Ishikawa (cell line): ENCODE results near the gene NTM.

Experiments
- CEBPB ChIP-seq: IDR thresholded peaks from 2 replicates; pipeline ENCODE4 v1.6.1; 2012
- CREB1 ChIP-seq: IDR thresholded peaks from 2 replicates; pipeline ENCODE4 v1.6.1; 2012; ENCODE audit warnings: low read depth
- EGR1 ChIP-seq: IDR thresholded peaks from 2 replicates; pipeline ENCODE4 v1.6.1; 2012
- EP300 ChIP-seq: IDR thresholded peaks from 2 replicates; pipeline ENCODE4 v1.6.1; 2012; ENCODE audit warnings: borderline replicate concordance
- RAD21 ChIP-seq: IDR thresholded peaks from 2 replicates; pipeline ENCODE4 v1.6.1; 2012; ENCODE audit warnings: low read depth
- TAF1 ChIP-seq: IDR thresholded peaks from 2 replicates; pipeline ENCODE4 v1.6.1; 2012; ENCODE audit warnings: low read depth, mild to moderate bottlenecking
- TCF12 ChIP-seq: IDR thresholded peaks from 2 replicates; pipeline ENCODE4 v1.6.1; 2012; ENCODE audit warnings: low read depth
- TEAD4 ChIP-seq: IDR thresholded peaks from 2 replicates; pipeline ENCODE4 v1.6.1; 2012
- YY1 ChIP-seq: IDR thresholded peaks from 2 replicates; pipeline ENCODE4 v1.6.1; 2012; ENCODE audit warnings: low read depth
- ZBTB7A ChIP-seq: IDR thresholded peaks from 2 replicates; pipeline ENCODE4 v1.6.1; 2012; ENCODE audit warnings: low read depth
- TF ChIP-seq, protein P1 (sequence below): IDR thresholded peaks from 2 replicates; pipeline ENCODE4 v1.6.1; 2012
- TF ChIP-seq, protein P2 (sequence below): IDR thresholded peaks from 2 replicates; pipeline ENCODE4 v1.6.1; 2012
- TF ChIP-seq, protein P3 (sequence below): IDR thresholded peaks from 2 replicates; pipeline ENCODE4 v1.6.1; 2012; ENCODE audit warnings: low read depth, mild to moderate bottlenecking

DNA sequence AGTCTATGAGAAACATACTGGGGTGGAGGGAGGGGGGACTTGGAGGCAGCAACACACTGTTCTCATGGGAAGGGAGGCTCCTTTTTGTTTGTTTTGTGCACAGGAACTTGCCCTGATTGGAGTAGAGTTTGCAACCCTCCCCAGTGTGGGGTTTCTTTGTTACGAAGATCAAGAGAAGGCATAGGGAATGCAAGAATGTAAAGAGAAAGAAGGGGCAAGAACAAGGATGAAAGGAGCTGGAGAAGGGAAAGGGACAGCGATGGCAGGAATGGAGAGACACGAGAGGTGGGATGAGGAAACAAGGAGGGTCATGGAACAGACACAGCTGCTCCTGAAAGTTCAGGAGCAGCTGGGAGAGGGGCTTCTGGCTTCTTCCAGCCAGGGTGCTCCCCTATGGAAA, 611.7 kb downstream of the NTM start:
- TF ChIP-seq, protein P1, sequence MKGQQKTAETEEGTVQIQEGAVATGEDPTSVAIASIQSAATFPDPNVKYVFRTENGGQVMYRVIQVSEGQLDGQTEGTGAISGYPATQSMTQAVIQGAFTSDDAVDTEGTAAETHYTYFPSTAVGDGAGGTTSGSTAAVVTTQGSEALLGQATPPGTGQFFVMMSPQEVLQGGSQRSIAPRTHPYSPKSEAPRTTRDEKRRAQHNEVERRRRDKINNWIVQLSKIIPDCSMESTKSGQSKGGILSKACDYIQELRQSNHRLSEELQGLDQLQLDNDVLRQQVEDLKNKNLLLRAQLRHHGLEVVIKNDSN = no peak
- TF ChIP-seq TAF1 (no peak), ZBTB7A (no peak), TEAD4 (no peak), EGR1 (no peak), TCF12 (no peak), CREB1 (no peak), CEBPB (no peak), RAD21 (no peak), YY1 (no peak), EP300 (no peak)
- TF ChIP-seq, protein P2, sequence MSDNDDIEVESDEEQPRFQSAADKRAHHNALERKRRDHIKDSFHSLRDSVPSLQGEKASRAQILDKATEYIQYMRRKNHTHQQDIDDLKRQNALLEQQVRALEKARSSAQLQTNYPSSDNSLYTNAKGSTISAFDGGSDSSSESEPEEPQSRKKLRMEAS = no peak
- TF ChIP-seq, protein P3, sequence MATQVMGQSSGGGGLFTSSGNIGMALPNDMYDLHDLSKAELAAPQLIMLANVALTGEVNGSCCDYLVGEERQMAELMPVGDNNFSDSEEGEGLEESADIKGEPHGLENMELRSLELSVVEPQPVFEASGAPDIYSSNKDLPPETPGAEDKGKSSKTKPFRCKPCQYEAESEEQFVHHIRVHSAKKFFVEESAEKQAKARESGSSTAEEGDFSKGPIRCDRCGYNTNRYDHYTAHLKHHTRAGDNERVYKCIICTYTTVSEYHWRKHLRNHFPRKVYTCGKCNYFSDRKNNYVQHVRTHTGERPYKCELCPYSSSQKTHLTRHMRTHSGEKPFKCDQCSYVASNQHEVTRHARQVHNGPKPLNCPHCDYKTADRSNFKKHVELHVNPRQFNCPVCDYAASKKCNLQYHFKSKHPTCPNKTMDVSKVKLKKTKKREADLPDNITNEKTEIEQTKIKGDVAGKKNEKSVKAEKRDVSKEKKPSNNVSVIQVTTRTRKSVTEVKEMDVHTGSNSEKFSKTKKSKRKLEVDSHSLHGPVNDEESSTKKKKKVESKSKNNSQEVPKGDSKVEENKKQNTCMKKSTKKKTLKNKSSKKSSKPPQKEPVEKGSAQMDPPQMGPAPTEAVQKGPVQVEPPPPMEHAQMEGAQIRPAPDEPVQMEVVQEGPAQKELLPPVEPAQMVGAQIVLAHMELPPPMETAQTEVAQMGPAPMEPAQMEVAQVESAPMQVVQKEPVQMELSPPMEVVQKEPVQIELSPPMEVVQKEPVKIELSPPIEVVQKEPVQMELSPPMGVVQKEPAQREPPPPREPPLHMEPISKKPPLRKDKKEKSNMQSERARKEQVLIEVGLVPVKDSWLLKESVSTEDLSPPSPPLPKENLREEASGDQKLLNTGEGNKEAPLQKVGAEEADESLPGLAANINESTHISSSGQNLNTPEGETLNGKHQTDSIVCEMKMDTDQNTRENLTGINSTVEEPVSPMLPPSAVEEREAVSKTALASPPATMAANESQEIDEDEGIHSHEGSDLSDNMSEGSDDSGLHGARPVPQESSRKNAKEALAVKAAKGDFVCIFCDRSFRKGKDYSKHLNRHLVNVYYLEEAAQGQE = no peak
